ENCODE measurements around the gene CDC73. TPM values are rescaled to one million over a fixed set of nuclear protein-coding genes. Genes with fewer than 3 reads are reported as not detected.
"Not testable (repeated sequence)": the region's sequence is repeated elsewhere in the genome, so short reads cannot be mapped to it uniquely, and the experiment has no call there.

The CDC73 gene
- total RNA-seq, 4 donors from 2014 or later = 17.0 to 30.0 (median 26.6) TPM

- DNase-seq (ENCODE audit: low spot score in 2 of 2) = no peak
- H3K9me3 ChIP-seq = no peaks in the 10 kb centered on the region
- H3K27me3 ChIP-seq = no peaks in the 10 kb centered on the region
- no peak overlapping the region for H3K27ac ChIP-seq
- H3K4me3 ChIP-seq = no peak overlapping the region
- no peaks in the 10 kb centered on the region for H3K36me3 ChIP-seq
- 90% methylated on average over 1 of the region's 1 CpG for WGBS
- no peaks in the 10 kb centered on the region for H3K4me1 ChIP-seq
- no peak for TF ChIP-seq CTCF (IDR thresholded peaks at IDR 0.05)
- no peak for TF ChIP-seq EP300 (IDR thresholded peaks at IDR 0.05)
- TF ChIP-seq POLR2AphosphoS5 (IDR thresholded peaks at IDR 0.05) = no peak
- TF ChIP-seq POLR2A (IDR thresholded peaks at IDR 0.05) = no peak
Measured at GRCh38 chr1:193265716-193266115, 143.9 kb downstream of the CDC73 start.

- not testable (repeated sequence) for H3K27ac ChIP-seq; H3K36me3 ChIP-seq; H3K9me3 ChIP-seq; DNase-seq (ENCODE audit: low spot score in 2 of 2); H3K27me3 ChIP-seq; H3K4me1 ChIP-seq; H3K4me3 ChIP-seq
- WGBS = 97% methylated on average over 7 of the region's 7 CpGs
Measured at GRCh38 chr1:193266794-193267193, 145.0 kb downstream of the CDC73 start.

- no peaks in the 10 kb centered on the region for H3K4me1 ChIP-seq
- 92% methylated on average over 2 of the region's 2 CpGs for WGBS
- DNase-seq (ENCODE audit: low spot score in 2 of 2) = no peak
- no peaks in the 10 kb centered on the region for H3K36me3 ChIP-seq
- H3K27ac ChIP-seq = no peak overlapping the region
- TF ChIP-seq CTCF (IDR thresholded peaks at IDR 0.05) (no peak), EP300 (IDR thresholded peaks at IDR 0.05) (no peak), POLR2A (IDR thresholded peaks at IDR 0.05) (no peak), POLR2AphosphoS5 (IDR thresholded peaks at IDR 0.05) (no peak)
- no peaks in the 10 kb centered on the region for H3K9me3 ChIP-seq
- H3K27me3 ChIP-seq = no peaks in the 10 kb centered on the region
- no peak overlapping the region for H3K4me3 ChIP-seq
Measured at GRCh38 chr1:193270996-193271395, 149.2 kb downstream of the CDC73 start.

GRCh38 chr1:193275773-193276172 is 153.9 kb downstream of the CDC73 start:
- Histone ChIP-seq H3K4me1 (no peaks in the 10 kb centered on the region), H3K27ac (no peak overlapping the region), H3K27me3 (no peaks in the 10 kb centered on the region), H3K4me3 (no peak overlapping the region), H3K36me3 (no peaks in the 10 kb centered on the region), H3K9me3 (no peaks in the 10 kb centered on the region)
- TF ChIP-seq CTCF (IDR thresholded peaks at IDR 0.05) = no peak
- no peak for TF ChIP-seq POLR2AphosphoS5 (IDR thresholded peaks at IDR 0.05)
- TF ChIP-seq EP300 (IDR thresholded peaks at IDR 0.05) = no peak
- TF ChIP-seq POLR2A (IDR thresholded peaks at IDR 0.05) = no peak
- DNase-seq (ENCODE audit: low spot score in 2 of 2) = no peak
- 97% methylated on average over 5 of the region's 5 CpGs for WGBS

GRCh38 chr1:193278968-193279367 is 157.1 kb downstream of the CDC73 start:
- no peak for TF ChIP-seq EP300 (IDR thresholded peaks at IDR 0.05)
- TF ChIP-seq CTCF (IDR thresholded peaks at IDR 0.05) = no peak
- no peak for TF ChIP-seq POLR2A (IDR thresholded peaks at IDR 0.05)
- TF ChIP-seq POLR2AphosphoS5 (IDR thresholded peaks at IDR 0.05) = no peak
- WGBS = 93% methylated on average over 2 of the region's 2 CpGs
- no peaks in the 10 kb centered on the region for H3K36me3 ChIP-seq
- H3K4me1 ChIP-seq = no peaks in the 10 kb centered on the region
- H3K4me3 ChIP-seq = no peak overlapping the region
- no peaks in the 10 kb centered on the region for H3K27me3 ChIP-seq
- DNase-seq (ENCODE audit: low spot score in 2 of 2) = no peak
- H3K27ac ChIP-seq = no peak overlapping the region
- no peaks in the 10 kb centered on the region for H3K9me3 ChIP-seq

GRCh38 chr1:193281894-193282293 is 160.1 kb downstream of the CDC73 start:
- TF ChIP-seq POLR2AphosphoS5 (IDR thresholded peaks at IDR 0.05) (no peak), CTCF (IDR thresholded peaks at IDR 0.05) (no peak), POLR2A (IDR thresholded peaks at IDR 0.05) (no peak), EP300 (IDR thresholded peaks at IDR 0.05) (no peak)
- Histone ChIP-seq H3K4me1 (no peaks in the 10 kb centered on the region), H3K4me3 (no peak overlapping the region), H3K36me3 (no peaks in the 10 kb centered on the region), H3K27me3 (no peaks in the 10 kb centered on the region), H3K27ac (no peak overlapping the region), H3K9me3 (no peaks in the 10 kb centered on the region)
- 87% methylated on average over 1 of the region's 1 CpG for WGBS
- no peak for DNase-seq (ENCODE audit: low spot score in 2 of 2)

All from suprapubic skin (tissue), 4 donors.